HG02678 (cell line): ENCODE data around the gene ZFYVE1.
"Not testable (repeated sequence)": the region's sequence is repeated elsewhere in the genome, so short reads cannot be mapped to it uniquely, and the experiment has no call there.

Experiments
- ATAC-seq: cut with Tn5 transposase; IDR thresholded peaks from one replicate; pipeline ENCODE4 v1.9.1; 2021; ENCODE audit warnings: mild to moderate bottlenecking, moderate library complexity; ENCODE audit not compliant: unreplicated experiment

ZFYVE1 gene, protein sequence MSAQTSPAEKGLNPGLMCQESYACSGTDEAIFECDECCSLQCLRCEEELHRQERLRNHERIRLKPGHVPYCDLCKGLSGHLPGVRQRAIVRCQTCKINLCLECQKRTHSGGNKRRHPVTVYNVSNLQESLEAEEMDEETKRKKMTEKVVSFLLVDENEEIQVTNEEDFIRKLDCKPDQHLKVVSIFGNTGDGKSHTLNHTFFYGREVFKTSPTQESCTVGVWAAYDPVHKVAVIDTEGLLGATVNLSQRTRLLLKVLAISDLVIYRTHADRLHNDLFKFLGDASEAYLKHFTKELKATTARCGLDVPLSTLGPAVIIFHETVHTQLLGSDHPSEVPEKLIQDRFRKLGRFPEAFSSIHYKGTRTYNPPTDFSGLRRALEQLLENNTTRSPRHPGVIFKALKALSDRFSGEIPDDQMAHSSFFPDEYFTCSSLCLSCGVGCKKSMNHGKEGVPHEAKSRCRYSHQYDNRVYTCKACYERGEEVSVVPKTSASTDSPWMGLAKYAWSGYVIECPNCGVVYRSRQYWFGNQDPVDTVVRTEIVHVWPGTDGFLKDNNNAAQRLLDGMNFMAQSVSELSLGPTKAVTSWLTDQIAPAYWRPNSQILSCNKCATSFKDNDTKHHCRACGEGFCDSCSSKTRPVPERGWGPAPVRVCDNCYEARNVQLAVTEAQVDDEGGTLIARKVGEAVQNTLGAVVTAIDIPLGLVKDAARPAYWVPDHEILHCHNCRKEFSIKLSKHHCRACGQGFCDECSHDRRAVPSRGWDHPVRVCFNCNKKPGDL

DNA sequence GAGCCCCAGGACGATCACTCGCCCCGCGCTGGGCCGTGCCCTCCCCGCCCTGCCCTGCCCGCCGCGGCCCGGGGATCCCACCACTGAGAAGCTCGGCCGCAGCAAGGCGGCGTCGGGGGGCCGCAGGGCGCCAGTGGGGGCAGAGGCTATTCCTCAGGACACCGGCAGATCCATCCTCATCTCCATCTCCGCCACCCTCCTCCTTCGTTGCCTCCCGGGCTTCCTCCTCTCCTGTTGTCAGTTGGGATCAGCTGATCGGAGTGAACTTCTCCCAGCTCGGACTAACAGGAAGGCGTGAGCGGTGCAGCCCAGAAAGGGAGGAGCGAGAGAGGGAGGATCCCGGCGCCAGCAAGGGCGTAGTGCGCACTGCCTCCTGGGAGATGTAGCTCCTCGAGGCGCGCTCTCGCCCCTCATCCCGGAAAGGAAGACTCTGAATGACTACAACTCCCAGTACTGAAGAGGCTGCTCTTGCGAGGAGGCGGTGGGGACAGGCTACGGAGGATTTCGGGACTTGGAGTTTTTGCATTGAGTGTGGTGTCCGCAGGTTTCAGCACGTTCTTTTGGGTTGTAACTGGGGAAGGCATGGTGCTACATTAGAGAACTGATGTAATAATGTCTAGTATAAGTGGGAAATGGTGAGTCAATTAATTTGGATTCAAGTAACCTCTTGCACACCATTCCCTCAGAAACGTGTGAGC, at the start of gene ZFYVE1:
ZFYVE1 (minus strand) TSS at position 262 of the 698 bp plus-strand sequence. CDS start 2,598 bp downstream, outside the sequence.
- ATAC-seq = peak; percentile 98

DNA sequence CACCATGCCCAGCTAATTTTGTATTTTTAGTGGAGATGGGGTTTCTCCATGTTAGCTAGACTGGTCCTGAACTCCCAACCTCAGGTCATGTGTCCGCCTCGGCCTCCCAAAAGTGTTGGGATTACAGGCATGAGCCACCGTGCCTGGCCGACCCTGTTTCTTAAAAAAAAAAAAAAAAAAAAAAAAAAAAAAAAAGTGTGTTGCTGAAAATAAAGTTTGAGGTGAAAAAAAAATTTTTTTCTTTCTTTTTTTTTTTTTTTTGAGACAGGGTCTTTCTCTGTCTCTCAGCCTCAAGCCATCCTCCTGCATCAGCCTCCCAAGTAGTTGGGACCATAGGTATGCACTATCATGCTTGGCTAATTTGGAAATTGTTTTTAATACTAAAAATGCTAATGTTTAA, 42.7 kb upstream of the ZFYVE1 start:
- ATAC-seq = no peak

DNA sequence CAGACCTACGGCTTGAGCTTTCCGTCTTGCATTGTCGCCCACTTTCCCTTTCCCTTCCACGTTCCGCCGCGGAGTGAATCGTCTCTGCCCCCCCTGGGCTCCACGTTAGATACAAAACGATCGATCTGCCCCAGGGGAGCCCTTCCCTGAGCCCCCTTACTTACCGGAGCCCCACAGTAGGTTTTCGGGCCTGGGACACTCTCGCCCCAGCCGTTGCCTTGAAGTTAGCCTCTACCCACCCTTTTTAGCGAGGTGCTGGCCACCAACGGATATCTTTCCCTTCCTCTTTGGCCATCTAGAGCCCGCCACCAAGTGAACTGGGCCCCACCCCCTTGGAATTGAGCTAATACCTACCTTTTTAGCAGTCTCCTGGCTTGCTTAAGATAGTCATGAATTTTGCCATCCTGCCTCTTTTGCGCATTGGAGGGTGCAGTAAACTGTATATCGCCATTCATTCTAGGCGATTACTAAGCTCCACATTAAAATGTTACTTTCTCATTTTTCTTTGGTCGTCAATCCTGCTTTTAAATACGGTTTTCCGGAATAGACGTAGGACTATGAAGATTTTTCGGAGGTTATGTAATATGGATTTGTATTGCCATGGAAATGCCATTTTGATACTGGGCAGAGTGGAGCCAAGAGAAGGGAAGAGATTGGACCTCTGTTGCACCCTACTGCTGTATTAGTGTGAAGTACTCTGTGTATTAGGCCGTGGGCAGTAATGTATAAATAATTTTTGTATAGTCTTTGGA, 32.2 kb upstream of the ZFYVE1 start:
- ATAC-seq = peak; percentile 5

DNA sequence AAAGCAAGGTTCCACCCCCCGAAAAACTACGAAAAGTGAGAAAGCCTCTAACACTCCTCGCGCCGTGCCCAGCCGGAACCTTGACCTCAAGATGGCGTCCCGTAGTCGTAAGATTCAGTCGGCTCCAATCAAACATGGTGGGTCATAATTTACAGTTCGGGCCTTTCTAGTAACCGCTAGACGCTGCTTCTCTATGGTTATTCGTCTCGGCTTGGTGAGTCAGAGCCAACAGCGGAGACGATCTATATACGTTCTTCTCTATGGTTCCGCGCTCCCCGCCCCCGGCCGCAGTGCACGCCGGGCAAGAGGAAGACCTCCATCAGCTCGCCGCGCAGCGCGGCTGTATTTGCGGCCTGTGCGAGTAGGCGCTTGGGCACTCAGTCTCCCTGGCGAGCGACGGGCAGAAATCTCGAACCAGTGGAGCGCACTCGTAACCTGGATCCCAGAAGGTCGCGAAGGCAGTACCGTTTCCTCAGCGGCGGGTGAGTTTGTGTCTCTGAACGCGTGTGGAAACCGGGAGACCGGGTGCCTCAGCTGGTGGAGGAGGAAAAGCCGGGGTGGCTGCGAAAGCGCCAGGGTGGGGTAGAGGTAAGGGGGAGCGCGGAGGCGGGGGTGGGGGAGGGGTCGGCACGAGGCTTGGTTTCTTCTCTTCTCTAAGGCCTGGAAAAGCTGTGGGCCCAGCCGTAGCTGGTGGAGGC, 31.5 kb upstream of the ZFYVE1 start, which contains the start of gene RBM25:
RBM25 (plus strand) TSS at position 311 of the 698 bp plus-strand sequence. CDS start 13,108 bp downstream, outside the sequence.
- ATAC-seq = peak; percentile 95

DNA sequence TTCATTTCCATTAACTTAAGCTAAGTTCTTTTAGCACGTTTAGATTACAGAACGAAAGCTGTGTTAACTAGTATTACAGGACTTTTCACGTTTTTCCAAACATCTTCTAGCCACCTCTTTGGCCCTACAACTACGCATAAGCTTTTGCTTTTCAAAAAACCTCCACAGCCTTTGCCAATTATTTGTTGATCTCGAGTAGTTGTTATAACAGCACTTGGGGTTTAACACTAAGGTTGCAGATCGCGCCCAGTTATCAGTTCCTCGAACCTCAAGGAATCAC, 31.0 kb upstream of the ZFYVE1 start:
- ATAC-seq = no peak

DNA sequence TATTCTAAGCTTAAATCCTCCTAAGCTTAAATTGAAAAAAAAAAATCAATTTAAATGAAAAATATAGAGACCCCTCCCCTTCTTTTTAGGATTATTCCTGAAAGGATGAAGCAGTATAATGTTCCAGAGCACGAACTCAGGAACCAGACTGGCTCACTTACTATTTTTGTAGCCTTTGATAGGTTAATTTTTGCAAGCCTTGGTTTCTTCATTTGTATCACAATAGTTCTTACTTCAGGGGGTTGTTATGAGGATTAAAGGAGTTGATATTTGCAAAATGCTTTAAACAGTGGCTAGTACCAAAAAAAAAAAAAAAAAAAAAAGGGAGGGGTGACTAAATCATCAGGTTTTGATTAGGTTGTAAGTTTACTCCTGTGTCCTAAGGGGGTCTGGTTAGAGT, 28.3 kb upstream of the ZFYVE1 start:
- no peak for ATAC-seq

DNA sequence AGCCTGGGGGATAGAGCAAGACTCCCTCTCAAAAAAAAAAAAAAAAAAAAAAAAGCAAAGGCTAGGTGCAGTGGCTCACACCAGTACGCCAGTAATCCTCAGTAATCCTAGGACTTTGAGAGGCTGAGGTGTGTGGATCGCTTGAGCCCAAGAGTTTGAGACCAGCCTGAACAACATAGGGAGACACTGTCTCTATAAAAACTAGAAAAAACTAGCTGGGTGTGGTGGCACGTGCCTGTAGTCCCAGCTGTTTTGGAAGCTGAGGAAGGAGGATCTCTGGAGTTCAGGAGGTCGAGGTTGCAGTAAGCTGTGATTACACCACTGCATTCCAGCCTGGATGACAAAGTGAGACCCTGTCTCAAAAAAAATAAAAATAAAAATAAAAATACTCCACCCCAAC, 22.5 kb upstream of the ZFYVE1 start:
- no peak for ATAC-seq

DNA sequence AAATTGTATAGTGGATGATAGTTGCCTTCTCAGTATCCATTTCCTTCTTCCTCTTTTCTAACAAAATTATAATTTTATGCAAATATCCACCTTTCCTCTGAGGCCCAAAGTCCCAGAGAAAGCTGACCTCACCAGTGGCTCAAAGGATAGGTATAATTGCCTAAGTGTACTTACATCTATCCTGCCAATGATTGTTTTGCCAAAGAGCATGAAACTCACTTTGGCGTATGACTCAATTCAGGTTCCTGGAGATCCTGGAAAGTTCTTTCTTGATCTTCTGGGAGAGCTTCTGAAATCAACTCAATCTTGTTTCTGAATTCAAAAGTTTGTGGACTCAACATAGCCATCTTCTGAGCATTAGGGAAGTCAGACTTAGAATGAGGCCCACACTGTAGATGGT, 20.9 kb upstream of the ZFYVE1 start:
- ATAC-seq = no peak

DNA sequence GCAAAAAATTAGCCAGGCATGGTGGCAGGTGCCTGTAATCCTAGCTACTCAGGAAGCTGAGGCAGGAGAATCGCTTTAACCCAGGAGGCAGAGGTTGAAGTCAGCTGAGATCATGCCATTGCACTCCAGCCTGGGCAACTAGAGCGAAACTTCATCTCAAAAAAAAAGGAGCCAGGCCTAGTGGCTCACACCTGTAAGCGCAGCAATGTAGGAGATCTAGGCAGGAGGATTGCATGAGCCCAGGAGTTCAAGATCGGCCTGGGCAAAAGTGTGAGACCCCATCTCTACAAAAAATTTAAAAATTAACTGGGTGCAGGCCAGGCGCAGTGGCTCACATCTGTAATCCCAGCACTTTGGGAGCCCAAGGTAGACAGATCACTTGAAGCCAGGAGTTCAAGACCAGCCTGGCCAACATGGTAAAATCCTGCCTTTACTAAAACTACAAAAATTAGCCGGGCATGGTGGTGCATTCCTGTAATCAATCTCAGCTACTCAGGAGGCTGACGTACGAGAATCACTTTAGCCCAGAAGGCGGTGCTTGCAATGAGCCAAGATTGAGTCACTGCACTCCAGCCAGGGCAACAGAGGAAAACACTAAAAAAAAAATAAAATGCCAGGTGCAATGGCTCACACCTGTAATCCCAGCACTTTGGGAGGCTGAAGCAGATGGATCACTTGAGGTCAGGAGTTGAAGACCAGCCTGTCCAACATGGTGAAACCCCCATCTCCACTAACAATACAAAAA, 10.0 kb upstream of the ZFYVE1 start:
- not testable (repeated sequence) for ATAC-seq

DNA sequence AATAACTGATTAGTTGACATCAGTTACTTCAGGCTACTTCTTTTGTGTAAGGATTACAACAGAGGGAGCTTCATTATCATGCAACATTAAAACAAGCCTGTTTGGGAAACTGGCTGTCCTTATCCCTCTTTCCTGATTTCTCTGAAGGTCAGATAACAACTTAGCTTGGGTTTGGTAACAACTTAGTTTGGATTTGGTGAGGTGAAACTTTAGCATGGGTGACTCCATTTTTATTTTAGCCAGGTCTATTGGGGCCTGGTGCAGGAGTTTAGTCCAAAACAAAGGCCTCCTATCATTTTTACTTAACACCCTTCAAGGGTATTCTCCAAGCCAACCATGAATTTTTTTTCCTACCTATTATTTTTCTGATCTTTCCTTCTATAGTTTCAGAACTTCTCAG, 1.1 kb upstream of the ZFYVE1 start:
- ATAC-seq = no peak

DNA sequence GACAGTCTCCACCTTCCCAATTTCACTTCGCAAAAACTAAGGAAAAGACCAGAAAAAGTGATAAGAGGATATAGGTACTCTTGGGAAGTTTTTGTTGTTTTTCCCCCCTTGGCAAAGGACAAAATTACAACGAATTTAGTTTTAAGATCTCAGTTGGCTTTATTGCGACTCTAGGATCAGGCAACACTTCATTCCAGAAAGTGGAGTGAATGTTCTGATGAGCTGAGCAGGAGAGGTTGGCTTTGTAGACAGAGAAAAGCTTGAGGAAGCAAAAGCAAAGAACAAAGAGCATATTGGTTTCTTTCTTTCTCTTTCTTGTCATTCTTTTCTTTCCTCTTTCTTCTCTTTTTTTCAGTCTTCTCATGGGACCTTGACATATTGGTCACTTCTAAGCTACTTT, 640 bp upstream of the ZFYVE1 start:
- no peak for ATAC-seq

DNA sequence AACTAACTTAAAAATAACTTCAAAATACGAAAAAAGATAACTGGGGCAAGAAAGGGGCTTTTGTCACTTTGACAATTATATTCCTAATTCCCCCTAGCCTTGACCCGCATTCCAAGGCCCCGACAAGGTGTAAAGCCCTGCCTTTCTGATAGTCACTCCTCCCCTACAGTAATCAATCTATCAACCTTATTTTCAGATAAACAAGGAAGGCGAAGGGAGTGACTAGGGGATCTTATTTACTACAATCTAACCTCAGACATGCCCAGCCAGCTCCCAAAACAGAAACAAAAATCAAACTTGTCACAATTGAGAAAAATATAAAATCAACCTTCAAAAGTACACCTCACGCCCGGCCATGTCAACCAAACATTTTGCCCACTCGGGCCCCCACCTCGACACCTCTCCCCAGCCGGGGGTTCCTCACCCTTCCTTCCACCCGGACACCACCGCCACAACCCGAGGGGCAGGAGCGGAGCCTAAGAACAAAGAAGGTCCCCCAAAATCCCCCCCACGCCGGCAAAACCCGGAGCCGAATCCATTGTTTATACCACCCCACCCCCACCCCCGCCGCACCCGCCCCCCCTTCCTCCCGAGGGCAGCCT, 562 bp downstream of the ZFYVE1 start:
- ATAC-seq = no peak

DNA sequence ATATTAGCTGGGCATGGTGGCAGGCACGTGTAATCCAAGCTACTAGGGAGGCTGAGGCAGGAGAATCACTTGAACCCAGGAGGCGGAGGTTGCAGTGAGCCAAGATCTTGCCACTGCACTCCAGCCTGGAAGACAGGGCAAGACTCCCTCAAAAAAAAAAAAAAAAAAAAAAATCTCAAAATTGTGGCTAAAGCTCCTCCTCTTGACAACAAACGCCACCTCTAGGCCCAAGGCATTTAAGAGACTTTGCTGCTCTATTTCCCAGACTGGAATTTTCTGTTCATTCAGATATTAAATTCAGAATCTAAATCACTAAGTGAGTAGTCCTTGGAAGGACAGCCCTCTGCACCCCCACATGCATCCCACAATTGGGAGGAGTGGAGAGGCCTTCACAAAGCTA, 1.4 kb downstream of the ZFYVE1 start:
- no peak for ATAC-seq

DNA sequence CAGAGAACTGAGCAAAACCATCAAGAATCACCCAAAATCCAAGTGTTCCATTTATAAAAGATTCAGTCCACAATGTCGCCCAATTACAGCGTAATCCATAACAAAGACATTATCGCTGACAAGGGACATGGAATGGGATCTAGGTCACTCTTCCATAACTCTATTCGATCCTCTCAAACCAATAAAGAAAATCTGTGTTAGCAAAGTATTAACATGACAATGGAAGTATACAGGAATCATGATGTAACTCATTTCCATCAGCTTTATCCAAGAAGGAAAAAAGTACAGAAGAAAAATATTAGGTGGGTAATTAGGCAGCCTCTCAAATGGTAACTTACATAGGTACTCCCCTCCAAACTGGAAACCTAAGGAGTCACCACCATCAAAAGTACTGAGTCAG, 4.9 kb downstream of the ZFYVE1 start:
- ATAC-seq = no peak

DNA sequence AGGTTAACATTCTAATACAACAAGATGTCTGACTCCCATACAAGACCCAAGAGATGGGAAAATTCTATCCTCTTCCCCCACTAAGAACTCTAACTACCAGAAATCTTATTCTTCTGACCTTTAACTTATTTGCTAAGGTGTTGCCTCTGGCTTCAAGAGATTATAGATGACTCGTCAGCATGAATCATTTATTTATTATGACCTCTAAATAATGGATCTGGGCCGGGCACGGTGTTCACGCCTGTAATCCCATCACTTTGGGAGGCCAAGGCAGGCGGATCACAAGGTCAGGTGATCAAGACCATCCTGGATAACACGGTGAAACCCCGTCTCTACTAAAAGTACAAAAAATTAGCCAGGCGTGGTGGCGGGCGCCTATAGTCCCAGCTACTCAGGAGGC, 10.9 kb downstream of the ZFYVE1 start:
- ATAC-seq = not testable (repeated sequence)

DNA sequence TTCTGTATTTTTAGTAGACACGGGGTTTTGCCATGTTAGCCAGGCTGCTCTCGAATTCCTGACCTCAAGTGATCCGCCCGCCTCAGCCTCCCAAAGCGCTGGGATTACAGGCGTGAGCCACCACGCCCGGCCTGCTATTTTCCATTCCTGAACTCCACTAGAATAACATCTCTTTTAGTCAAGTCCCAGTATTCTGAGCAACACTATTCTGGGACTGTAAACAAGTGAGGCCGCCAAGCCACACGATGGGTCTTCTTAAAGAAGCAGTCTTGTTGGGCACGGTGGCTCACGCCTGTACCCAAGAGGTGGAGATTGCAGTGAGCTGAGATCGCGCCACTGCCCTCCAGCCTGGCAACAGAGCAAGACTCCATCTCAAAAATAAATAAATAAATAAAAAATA, 11.4 kb downstream of the ZFYVE1 start:
- not testable (repeated sequence) for ATAC-seq

DNA sequence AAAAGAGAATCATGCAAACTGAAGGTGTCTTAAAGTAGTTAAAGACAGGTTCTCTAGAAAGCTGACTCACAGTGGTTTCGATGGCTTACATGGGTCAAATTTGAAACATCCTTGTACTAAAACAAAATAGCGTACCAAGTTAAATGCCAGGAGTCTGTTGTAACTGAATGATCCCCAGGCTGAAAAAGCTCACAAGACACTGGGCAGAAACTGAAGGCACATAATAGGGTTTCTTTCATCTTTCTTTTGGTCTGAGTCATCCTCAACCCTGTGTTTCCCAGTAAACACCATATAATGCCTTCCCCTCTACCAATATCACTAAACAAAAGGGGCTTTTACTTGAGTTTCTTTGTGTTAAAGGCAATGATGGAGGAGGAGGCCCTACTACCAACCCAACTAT, 12.8 kb downstream of the ZFYVE1 start:
- ATAC-seq = peak; percentile 88

DNA sequence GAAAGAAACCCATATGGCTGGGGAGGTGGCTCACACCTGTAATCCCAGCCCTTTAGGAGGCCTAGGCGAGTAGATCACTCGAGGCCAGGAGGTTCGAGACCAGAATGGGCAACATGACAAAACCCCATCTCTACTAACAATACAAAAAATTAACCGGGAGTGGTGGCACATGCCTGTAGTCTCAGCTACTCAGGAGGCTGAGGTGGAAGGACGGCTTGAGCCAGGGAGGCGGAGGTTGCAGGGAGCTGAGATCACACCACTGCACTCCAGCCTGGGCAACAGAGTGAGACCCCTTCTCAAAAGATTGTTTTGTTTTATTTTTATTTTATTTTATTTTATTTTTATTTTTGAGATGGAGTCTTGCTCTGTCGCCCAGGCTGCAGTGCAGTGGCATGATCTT, 15.7 kb downstream of the ZFYVE1 start:
- ATAC-seq = not testable (repeated sequence)

DNA sequence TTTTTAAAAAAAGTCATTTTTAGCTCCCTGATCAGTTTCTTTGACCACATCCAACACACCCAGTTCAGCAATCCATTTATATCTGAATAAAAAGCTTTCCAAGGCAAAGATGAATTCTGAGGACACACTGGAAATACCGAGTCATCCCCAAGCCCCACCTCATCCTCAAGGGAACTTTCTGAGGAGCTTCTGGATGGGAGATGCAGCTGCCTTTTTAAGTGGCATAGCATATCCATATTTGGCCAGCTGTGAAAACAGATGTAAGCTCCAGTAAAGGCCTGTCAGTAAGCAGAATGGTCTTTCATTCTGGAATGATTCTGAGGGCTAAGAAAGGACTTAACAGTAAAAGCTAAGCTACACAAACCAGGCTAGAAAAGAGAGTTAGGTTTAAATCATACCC, 18.4 kb downstream of the ZFYVE1 start:
- no peak for ATAC-seq
